Neural cell (in vitro differentiated cells): ENCODE data around the gene HLA-DOA. TPM values are rescaled to one million over a fixed set of nuclear protein-coding genes. Genes with fewer than 3 reads are reported as not detected.

Experiments used
- H2AFZ ChIP-seq: fragments of 200-600, 300-800 bp; sonication (generic), shearing (Covaris generic); 2 replicates; pipeline ENCODE4 v1.6.0; 2014; ENCODE audit warnings: low read depth, mild to moderate bottlenecking, antibody characterized with exemption, low read length, moderate library complexity
- H3F3A ChIP-seq: fragments of 200-600 bp; shearing (Covaris generic); 2 replicates; pipeline ENCODE4 v1.6.1; 2016; ENCODE audit warnings: mild to moderate bottlenecking, moderate library complexity, mixed read lengths, antibody characterized with exemption, low read length; ENCODE audit not compliant: insufficient read depth, poor library complexity, severe bottlenecking
- H3K27ac ChIP-seq: fragments of 200-600, 300-800 bp; sonication (generic), shearing (Covaris generic); 2 replicates; pipeline ENCODE4 v1.5.1; 2014; ENCODE audit warnings: mild to moderate bottlenecking, low read length, moderate library complexity
- H3K27me3 ChIP-seq: fragments of 300-800, 200-600 bp; sonication (generic), shearing (Covaris generic); 2 replicates; pipeline ENCODE4 v1.6.0; 2014; ENCODE audit warnings: mild to moderate bottlenecking, low read depth, low read length, moderate library complexity; ENCODE audit not compliant: insufficient read depth
- H3K36me3 ChIP-seq: fragments of 300-800, 200-600 bp; sonication (generic), shearing (Covaris generic); 2 replicates; pipeline ENCODE4 v1.5.1; 2014; ENCODE audit warnings: mild to moderate bottlenecking, antibody characterized with exemption, low read length, moderate library complexity; ENCODE audit not compliant: insufficient read depth
- H3K4me2 ChIP-seq: fragments of 300-800, 200-600 bp; sonication (generic), shearing (Covaris generic); 2 replicates; pipeline ENCODE4 v1.6.0; 2014; ENCODE audit warnings: mild to moderate bottlenecking, low read length
- H3K4me3 ChIP-seq: fragments of 300-800, 200-600 bp; sonication (generic), shearing (Covaris generic); 2 replicates; pipeline ENCODE4 v1.5.1; 2014; ENCODE audit warnings: mild to moderate bottlenecking, low read length, moderate library complexity
- H3K79me2 ChIP-seq: fragments of 200-600 bp; shearing (Covaris generic); replicated peaks from 2 replicates; pipeline ENCODE4 v1.6.0; 2014; ENCODE audit warnings: mild to moderate bottlenecking, low read length, moderate library complexity; ENCODE audit not compliant: insufficient read depth
- H3K9ac ChIP-seq: fragments of 300-800, 200-600 bp; sonication (generic), shearing (Covaris generic); 2 replicates; pipeline ENCODE4 v1.6.1; 2016; ENCODE audit warnings: mild to moderate bottlenecking, low read length, mixed read lengths
- H3K9me2 ChIP-seq: fragments of 200-600 bp; shearing (Covaris generic); 2 replicates; pipeline ENCODE4 v1.6.1; 2016; ENCODE audit warnings: mild to moderate bottlenecking, low read length, mixed read lengths; ENCODE audit not compliant: insufficient read depth
- H3K9me3 ChIP-seq: fragments of 200-600, 300-800 bp; sonication (generic), shearing (Covaris generic); 2 replicates; pipeline ENCODE4 v1.6.1; 2016; ENCODE audit warnings: mild to moderate bottlenecking, mixed run types, low read length, moderate library complexity, mixed read lengths
- H4K20me1 ChIP-seq: fragments of 200-600 bp; shearing (Covaris generic); 2 replicates; pipeline ENCODE4 v1.6.1; 2016; ENCODE audit warnings: mild to moderate bottlenecking, mixed run types; ENCODE audit not compliant: insufficient read depth
- EP300 ChIP-seq: fragments of 450-650 bp; conservative IDR thresholded peaks from 2 replicates; pipeline ENCODE4 v1.6.1; 2014; ENCODE audit warnings: antibody characterized with exemption, mild to moderate bottlenecking, moderate library complexity; ENCODE audit not compliant: poor library complexity, severe bottlenecking
- EZH2 ChIP-seq: fragments of 200-600, 300-800 bp; shearing (Covaris generic), sonication (generic); IDR thresholded peaks from 2 replicates; pipeline ENCODE4 v1.6.1; 2014; ENCODE audit warnings: antibody characterized with exemption, low read length, borderline replicate concordance, mild to moderate bottlenecking; ENCODE audit not compliant: insufficient read depth, poor library complexity, severe bottlenecking
- MXI1 ChIP-seq: fragments of 450-650 bp; conservative IDR thresholded peaks from 2 replicates; pipeline ENCODE4 v1.6.1; 2014; ENCODE audit warnings: antibody characterized with exemption, mild to moderate bottlenecking; ENCODE audit not compliant: poor library complexity, severe bottlenecking
- POLR2AphosphoS5 ChIP-seq: IDR thresholded peaks from 2 replicates; pipeline ENCODE4 v1.6.1; 2012
- RAD21 ChIP-seq: fragments of 450-650 bp; conservative IDR thresholded peaks from 2 replicates; pipeline ENCODE4 v1.6.1; 2014; ENCODE audit warnings: antibody characterized with exemption, mild to moderate bottlenecking, moderate library complexity
- SMC3 ChIP-seq: fragments of 450-650 bp; conservative IDR thresholded peaks from 2 replicates; pipeline ENCODE4 v1.6.1; 2014; ENCODE audit warnings: antibody characterized with exemption, mild to moderate bottlenecking, moderate library complexity; ENCODE audit not compliant: poor library complexity
- TAF1 ChIP-seq: IDR thresholded peaks from 2 replicates; pipeline ENCODE4 v1.6.1; 2012; ENCODE audit warnings: low read depth
- polyA plus RNA-seq: library from polyadenylated mRNA; depleted of rRNA; stranded (reverse); fragments of >200 nt; gene quantifications from 2 replicates; pipeline ENCODE4 v1.2.3, GENCODE V29; 2014
- TF ChIP-seq, protein P1 (sequence below): fragments of 450-650 bp; IDR thresholded peaks from 2 replicates; pipeline ENCODE4 v1.5.1; 2014; ENCODE audit warnings: antibody characterized with exemption, mild to moderate bottlenecking, moderate library complexity; ENCODE audit not compliant: poor library complexity, severe bottlenecking
- TF ChIP-seq, protein P2 (sequence below): IDR thresholded peaks from 2 replicates; pipeline ENCODE4 v1.6.1; 2012; ENCODE audit warnings: borderline replicate concordance

The HLA-DOA gene
- polyA plus RNA-seq, 1 donor from 2014 or later = 0.07 TPM

DNA sequence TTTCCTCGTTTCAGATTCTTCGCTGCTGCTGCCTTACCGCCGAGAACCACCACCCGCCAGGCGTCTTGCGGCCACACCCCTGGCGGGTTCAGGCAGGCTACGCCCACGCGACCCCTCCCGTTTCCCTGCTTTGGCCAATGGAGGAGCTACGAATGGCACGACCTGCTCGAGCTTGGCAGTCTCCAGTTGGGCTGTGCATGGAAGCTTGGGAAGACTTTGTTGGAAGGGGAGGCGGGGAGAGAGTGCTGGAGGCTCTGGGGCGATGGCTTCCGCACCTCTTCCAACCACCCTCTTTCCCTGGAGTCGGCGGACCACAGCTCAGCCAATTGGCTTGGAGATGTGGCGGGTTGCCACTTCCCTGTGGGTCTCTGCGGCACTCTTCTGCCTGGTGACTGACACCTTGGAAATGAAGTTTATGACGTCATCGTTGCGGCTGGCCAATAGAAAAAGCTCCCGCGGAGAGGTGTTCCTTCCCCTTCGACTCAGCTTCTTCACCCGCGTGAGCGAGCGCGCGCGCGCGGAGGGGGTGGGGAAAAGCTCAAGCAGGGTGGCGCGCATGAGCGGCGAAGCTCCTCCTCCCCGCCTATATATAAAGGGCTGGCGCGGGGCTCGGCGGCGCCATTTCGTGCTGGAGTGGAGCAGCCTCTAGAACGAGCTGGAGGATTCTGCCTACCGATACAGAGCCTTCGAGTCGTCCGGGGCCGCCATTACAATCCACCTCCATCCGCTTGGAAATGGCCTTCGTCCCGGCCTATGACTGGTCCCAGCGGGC is 37.6 kb downstream of the HLA-DOA start:
- peak overlapping the region; percentile 100 for H3K27ac ChIP-seq
- H3F3A ChIP-seq = peaks cover 14% of the 10 kb centered on the region
- H3K4me2 ChIP-seq = peak overlapping the region; percentile 96
- H3K27me3 ChIP-seq = no peaks in the 10 kb centered on the region
- peak overlapping the region; percentile 97 for H3K4me3 ChIP-seq
- no peak overlapping the region for H2AFZ ChIP-seq
- no peaks in the 10 kb centered on the region for H3K9me2 ChIP-seq
- H3K9me3 ChIP-seq = no peaks in the 10 kb centered on the region
- peak overlapping the region; percentile 100 for H3K9ac ChIP-seq
- peak; percentile 34 for TF ChIP-seq MXI1
- TF ChIP-seq POLR2AphosphoS5 = peak; percentile 98
- TF ChIP-seq TAF1 = peak; percentile 99
- TF ChIP-seq, protein P1, sequence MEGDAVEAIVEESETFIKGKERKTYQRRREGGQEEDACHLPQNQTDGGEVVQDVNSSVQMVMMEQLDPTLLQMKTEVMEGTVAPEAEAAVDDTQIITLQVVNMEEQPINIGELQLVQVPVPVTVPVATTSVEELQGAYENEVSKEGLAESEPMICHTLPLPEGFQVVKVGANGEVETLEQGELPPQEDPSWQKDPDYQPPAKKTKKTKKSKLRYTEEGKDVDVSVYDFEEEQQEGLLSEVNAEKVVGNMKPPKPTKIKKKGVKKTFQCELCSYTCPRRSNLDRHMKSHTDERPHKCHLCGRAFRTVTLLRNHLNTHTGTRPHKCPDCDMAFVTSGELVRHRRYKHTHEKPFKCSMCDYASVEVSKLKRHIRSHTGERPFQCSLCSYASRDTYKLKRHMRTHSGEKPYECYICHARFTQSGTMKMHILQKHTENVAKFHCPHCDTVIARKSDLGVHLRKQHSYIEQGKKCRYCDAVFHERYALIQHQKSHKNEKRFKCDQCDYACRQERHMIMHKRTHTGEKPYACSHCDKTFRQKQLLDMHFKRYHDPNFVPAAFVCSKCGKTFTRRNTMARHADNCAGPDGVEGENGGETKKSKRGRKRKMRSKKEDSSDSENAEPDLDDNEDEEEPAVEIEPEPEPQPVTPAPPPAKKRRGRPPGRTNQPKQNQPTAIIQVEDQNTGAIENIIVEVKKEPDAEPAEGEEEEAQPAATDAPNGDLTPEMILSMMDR = no peak
- no peak for TF ChIP-seq SMC3
- TF ChIP-seq, protein P2, sequence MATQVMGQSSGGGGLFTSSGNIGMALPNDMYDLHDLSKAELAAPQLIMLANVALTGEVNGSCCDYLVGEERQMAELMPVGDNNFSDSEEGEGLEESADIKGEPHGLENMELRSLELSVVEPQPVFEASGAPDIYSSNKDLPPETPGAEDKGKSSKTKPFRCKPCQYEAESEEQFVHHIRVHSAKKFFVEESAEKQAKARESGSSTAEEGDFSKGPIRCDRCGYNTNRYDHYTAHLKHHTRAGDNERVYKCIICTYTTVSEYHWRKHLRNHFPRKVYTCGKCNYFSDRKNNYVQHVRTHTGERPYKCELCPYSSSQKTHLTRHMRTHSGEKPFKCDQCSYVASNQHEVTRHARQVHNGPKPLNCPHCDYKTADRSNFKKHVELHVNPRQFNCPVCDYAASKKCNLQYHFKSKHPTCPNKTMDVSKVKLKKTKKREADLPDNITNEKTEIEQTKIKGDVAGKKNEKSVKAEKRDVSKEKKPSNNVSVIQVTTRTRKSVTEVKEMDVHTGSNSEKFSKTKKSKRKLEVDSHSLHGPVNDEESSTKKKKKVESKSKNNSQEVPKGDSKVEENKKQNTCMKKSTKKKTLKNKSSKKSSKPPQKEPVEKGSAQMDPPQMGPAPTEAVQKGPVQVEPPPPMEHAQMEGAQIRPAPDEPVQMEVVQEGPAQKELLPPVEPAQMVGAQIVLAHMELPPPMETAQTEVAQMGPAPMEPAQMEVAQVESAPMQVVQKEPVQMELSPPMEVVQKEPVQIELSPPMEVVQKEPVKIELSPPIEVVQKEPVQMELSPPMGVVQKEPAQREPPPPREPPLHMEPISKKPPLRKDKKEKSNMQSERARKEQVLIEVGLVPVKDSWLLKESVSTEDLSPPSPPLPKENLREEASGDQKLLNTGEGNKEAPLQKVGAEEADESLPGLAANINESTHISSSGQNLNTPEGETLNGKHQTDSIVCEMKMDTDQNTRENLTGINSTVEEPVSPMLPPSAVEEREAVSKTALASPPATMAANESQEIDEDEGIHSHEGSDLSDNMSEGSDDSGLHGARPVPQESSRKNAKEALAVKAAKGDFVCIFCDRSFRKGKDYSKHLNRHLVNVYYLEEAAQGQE = peak; percentile 97
- TF ChIP-seq EP300 = peak; percentile 88
- no peak for TF ChIP-seq RAD21
- TF ChIP-seq EZH2 = no peak
- H3K79me2 ChIP-seq = peaks cover 74% of the 10 kb centered on the region
- peaks cover 8% of the 10 kb centered on the region for H3K36me3 ChIP-seq
- H4K20me1 ChIP-seq = peaks cover 46% of the 10 kb centered on the region

DNA sequence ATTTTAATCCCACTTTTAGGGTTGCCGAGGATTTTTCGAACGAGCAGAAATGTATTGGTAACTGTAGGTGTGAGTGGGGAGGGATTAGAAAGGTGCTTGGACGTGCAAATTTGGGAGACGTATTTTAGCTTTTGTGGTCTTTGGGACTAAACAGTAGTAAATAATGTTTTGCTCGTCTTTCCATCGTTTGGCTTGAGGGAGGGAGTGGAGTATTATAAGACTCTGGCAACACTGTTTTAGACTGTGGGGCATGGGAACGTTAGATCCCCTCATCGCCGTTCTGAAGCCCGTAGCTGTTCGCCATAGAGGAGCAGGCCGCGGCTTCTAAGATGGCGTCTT is 38.2 kb downstream of the HLA-DOA start:
- Histone ChIP-seq H3K4me2 (peak overlapping the region; percentile 96), H2AFZ (no peak overlapping the region), H3K9me3 (no peaks in the 10 kb centered on the region), H3K27ac (peak overlapping the region; percentile 100), H3F3A (peaks cover 17% of the 10 kb centered on the region), H3K36me3 (peaks cover 6% of the 10 kb centered on the region), H3K4me3 (peak overlapping the region; percentile 84), H3K27me3 (no peaks in the 10 kb centered on the region), H3K9me2 (no peaks in the 10 kb centered on the region), H3K9ac (peak overlapping the region; percentile 100), H3K79me2 (peaks cover 73% of the 10 kb centered on the region), H4K20me1 (peaks cover 41% of the 10 kb centered on the region)
- TF ChIP-seq TAF1 (peak; percentile 86), EZH2 (no peak), POLR2AphosphoS5 (no peak), MXI1 (no peak), SMC3 (no peak), EP300 (no peak), RAD21 (no peak)
- TF ChIP-seq, protein P1 = no peak
- TF ChIP-seq, protein P2 = peak; percentile 97
